ENCODE data around the gene HK1.
"Not testable (repeated sequence)": the region's sequence is repeated elsewhere in the genome, so short reads cannot be mapped to it uniquely, and the experiment has no call there.

HK1 gene

GRCh38 chr10:69306421-69306820 is 28.1 kb downstream of the HK1 start:
- DNase-seq (ENCODE audit: insufficient read length, low spot score) (no peak), FAIRE-seq (no peak)

DNA sequence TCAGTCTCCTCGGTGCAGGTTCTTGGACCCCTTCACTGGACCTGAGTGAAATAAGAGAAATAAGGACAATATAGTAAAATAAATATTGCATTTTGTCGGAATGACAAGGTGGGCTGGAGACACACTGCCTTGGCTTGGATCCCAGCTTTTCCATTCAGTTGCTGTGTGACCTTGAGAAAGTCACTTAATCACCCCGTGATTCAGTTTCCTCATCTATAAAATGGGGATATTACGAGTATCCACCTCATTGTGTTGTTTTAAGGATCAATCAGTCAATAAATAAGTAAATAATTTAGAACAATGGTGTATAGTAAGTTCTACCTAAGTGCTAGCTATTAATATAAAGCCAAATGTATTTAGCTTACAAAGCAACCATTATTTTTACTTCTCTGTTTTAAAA is 29.1 kb downstream of the HK1 start:
- FAIRE-seq (no peak), DNase-seq (ENCODE audit: insufficient read length, low spot score) (no peak)

DNA sequence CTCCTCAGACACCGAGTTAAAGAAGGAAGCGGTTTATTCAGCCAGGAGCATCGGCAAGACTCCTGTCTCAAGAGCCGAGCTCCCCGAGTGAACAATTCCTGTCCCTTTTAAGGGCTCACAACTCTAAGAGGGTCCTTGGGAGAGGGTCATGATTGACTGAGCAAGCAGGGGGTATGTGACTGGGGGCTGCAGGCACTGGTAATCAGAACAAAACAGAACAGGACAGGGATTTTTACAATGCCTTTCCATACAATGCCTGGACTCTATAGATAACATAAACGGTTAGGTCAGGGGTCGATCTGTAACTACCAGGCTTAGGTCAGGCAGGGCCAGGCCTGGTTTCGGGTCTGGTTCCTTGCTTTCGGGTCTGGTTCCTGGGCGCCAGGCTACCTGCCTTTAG is 30.0 kb downstream of the HK1 start:
- DNase-seq (ENCODE audit: insufficient read length, low spot score); FAIRE-seq: not testable (repeated sequence)

DNA sequence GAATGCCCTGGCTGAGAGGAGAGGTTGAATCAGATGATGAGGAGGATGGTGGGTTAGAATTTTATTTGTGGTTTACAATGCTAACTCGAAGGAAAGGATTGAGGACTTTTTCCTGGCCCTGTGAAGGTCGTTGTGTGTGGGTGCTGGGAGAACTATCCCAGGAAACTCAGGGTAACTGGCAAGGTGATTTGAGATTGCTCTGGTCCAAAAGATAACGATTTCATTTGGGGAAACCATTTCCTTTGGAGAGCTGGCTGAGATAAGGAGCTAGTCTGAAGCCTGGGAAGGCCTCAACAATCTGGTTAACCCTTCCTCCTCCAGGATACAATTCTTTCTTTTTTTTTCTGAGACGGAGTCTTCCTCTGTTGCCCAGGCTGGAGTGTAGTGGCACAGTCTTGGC is 33.0 kb downstream of the HK1 start:
- no peak for DNase-seq (ENCODE audit: insufficient read length, low spot score)
- FAIRE-seq = no peak

DNA sequence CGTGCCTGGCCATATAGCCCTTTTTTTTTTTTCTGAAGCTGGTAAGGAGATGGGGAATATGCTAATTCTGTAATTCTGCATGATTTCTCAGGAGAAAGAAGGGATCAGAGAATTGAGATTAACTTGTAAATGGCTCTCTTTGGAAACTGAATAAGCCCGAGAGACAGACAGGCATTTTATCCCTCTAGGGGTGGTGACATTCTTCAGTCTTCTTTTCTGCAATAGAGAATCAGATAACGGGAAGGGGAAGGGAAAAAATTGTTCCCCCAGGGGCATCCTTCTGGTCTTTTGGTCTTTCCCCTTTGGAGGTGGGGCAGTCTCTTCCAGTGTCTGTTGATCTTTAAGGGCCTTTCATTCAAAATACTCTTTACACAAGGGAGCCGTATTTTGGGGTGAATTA is 34.2 kb downstream of the HK1 start:
- no peak for DNase-seq (ENCODE audit: insufficient read length, low spot score)
- no peak for FAIRE-seq

- FAIRE-seq = no peak
- no peak for DNase-seq (ENCODE audit: insufficient read length, low spot score)
These were observed 36.8 kb downstream of the HK1 start for GRCh38 chr10:69315100-69315542.

GRCh38 chr10:69315610-69316312 is 37.5 kb downstream of the HK1 start:
- no peak for FAIRE-seq
- no peak for DNase-seq (ENCODE audit: insufficient read length, low spot score)

GRCh38 chr10:69316313-69317059 is 38.2 kb downstream of the HK1 start:
- FAIRE-seq (no peak), DNase-seq (ENCODE audit: insufficient read length, low spot score) (peak; percentile 45)

DNA sequence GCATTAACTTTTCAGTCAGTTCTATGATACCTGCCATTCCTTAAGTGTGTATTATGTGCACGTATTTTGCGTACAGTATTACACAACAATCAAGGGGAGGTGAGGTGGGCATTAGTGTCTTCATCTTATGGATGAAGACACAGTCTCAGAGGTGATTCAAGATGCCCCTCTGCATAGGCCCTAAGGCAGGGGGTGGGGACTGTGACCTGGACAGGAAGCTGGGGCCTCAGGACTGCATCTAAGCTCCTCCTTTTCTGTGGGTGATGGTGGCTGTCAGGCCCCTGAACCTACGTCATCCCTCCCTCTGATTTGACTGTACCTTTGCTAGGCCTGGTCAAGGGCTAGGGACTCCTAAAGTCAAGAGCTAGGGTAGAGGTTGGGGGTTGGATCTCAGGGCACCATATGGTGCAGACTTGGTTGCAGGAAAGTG is 38.9 kb downstream of the HK1 start:
- FAIRE-seq (no peak), DNase-seq (ENCODE audit: insufficient read length, low spot score) (no peak)

DNA sequence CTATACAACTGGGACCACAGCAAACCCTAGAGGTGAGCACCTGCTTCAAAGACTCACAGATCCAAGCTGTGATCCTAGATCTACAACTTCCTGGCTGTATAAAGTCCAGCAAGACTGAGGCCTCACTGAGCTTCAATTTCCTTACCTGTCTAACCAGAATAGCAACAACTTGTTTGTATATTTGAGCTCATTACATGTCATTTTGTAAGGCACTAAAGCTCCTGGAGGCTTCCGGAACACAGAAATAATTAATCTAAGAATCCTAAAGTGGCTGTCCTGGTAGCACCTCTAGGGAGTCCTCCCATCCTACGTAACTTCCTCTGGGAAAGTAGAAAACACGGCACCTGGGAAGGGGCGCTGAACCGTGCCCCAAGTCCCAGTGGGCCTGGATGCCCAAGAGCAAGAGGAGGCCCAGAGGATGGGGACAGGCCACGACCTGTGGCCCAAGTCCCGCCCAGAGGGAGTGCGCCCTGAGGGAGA is 39.4 kb downstream of the HK1 start:
- FAIRE-seq (no peak), DNase-seq (ENCODE audit: insufficient read length, low spot score) (no peak)

- peak; percentile 74 for FAIRE-seq
- DNase-seq (ENCODE audit: insufficient read length, low spot score) = peak; percentile 92
These were observed 40.0 kb downstream of the HK1 start for GRCh38 chr10:69318106-69318866.

DNA sequence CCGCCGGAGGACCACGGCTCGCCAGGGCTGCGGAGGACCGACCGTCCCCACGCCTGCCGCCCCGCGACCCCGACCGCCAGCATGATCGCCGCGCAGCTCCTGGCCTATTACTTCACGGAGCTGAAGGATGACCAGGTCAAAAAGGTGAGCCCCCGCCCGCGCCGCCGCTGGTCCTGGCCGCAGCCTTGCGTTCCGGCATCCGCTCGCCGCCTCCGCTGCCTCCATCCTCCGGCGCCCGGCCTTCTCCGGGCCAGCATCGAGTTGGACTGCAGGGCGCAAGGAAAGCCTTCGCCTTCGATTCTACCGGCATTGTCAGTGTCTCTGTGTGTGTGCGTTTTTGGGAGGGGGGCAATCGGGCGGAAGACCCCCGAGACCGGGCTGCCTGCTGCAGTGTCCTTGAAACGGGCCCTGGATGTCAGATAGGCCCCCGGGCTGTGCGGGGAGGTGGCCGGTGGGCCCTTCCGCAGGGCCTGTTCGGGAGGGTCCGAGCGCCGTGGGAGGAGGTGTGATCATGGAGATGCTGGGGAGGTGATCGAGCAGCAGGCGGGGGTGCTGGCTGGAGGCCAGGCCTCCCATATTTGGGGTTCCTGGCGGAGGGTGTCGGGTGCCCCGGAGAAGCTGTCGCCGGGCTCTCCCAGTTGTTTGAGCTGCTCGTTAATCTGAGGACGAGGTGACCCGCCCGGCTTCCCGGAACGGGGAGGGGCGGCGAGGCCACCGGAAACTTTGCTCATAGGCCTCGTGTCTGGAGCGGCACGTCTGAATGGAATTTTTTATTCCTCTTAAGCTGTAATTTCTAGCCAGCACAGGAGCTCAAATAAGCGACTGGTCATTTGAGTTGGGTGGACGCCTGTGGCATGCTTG is 40.8 kb downstream of the HK1 start:
- DNase-seq (ENCODE audit: insufficient read length, low spot score) = peak; percentile 36
- FAIRE-seq = no peak

GRCh38 chr10:69319841-69320316 is 41.6 kb downstream of the HK1 start:
- no peak for DNase-seq (ENCODE audit: insufficient read length, low spot score)
- no peak for FAIRE-seq

- FAIRE-seq (no peak), DNase-seq (ENCODE audit: insufficient read length, low spot score) (no peak)
These were observed 42.2 kb downstream of the HK1 start for GRCh38 chr10:69320521-69320920.

DNA sequence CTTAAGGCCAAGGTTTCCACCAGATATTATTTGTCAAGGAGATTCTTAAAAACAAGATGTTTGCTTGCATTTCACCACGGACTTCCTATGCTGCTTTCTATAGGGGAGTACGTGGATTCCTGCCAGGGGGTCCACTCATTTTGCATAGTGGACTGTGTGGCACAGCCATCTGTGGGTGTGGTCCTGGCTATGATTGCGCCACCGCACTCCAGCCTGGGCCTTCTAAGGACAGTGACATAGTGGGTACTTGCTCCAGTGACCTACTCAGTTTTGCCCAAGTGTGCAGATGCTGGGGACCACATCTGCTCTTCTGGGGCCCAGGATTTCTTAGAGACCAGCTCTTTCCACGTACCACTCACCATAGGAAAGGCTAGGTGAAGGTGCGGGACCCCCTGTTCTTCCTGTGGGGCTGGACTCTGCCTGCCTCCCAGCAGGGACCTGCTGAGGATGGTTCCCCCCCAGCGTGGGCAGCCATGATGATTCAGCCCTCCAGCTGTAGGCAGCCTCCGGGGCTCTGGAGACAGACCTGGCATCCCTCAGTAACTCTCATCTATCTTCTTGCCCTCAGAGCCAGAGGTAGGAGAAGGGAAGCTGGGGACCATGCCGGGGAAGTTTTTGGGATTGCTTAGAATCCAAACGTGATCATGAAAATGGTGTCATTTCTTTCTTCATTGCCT is 42.9 kb downstream of the HK1 start:
- FAIRE-seq (no peak), DNase-seq (ENCODE audit: insufficient read length, low spot score) (no peak)

- no peak for DNase-seq (ENCODE audit: insufficient read length, low spot score)
- FAIRE-seq = no peak
These were observed 43.6 kb downstream of the HK1 start for GRCh38 chr10:69321865-69322264.

DNA sequence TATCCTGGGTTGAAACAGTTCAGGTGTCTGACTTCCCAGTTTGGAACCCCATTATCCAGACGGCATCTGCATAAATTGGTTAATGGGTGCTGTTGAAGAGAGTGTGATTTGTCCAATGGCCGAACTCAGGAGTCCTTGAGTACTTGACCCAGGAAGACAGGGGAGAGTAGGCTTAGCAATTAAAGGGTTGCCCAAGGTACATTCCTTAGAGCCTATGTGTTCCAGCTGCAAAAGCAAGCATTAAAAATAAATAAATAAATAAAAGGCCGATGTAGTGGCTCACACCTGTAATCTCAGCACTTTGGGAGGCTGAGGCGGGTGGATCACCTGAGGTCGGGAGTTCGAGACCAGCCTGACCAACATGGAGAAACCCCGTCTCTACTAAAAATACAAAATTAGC is 44.0 kb downstream of the HK1 start:
- not testable (repeated sequence) for FAIRE-seq; DNase-seq (ENCODE audit: insufficient read length, low spot score)

- FAIRE-seq (no peak), DNase-seq (ENCODE audit: insufficient read length, low spot score) (no peak)
These were observed 45.3 kb downstream of the HK1 start for GRCh38 chr10:69323622-69324021.

DNA sequence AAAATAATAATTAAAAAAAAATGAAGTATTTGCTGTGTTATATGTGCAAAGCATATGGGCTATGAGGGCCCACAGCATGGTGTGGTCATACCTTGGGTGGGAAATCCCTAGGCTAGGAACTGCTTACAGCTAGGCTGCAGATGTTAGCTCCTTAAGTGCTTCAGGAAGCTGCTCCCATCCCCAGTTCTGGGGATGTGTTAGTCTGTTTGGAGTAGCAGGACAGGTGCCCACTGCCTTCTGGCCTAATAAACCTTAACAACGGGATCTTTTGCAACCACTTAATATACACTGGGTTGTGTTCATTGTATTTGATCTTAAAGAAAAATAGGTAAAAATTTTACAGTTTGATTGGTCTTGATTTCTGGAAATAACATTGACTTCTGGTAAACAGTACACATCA is 46.3 kb downstream of the HK1 start:
- DNase-seq (ENCODE audit: insufficient read length, low spot score) = no peak
- no peak for FAIRE-seq
